ENCODE results near the gene ARHGAP6.

ARHGAP6 gene

GRCh38 chrX:11408109-11408405 is 257.7 kb downstream of the ARHGAP6 start:
- Histone ChIP-seq H3K36me3 (ENCODE audit: insufficient read depth, low read length) (no peaks in the 10 kb centered on the region), H3K9ac (ENCODE audit: insufficient read length) (no peak overlapping the region), H3K4me3 (no peak overlapping the region), H3K27ac (no peak overlapping the region), H3K9me3 (ENCODE audit: low read depth, low read length) (no peaks in the 10 kb centered on the region)
- DNase-seq (ENCODE audit: low read depth, low spot score): no peak
- no peak for TF ChIP-seq FOXP2 (optimal IDR thresholded peaks at IDR 0.05; ENCODE audit: control extremely low read depth, extremely low read length, insufficient read depth)
- TF ChIP-seq EZH2 (IDR thresholded peaks at IDR 0.05): no peak
- TF ChIP-seq POLR2AphosphoS5 (IDR thresholded peaks at IDR 0.05; ENCODE audit: borderline replicate concordance, low read depth, low read length): no peak

GRCh38 chrX:11407331-11408108 is 258.2 kb downstream of the ARHGAP6 start:
- Histone ChIP-seq H3K9ac (ENCODE audit: insufficient read length) (no peak overlapping the region), H3K4me3 (no peak overlapping the region), H3K9me3 (ENCODE audit: low read depth, low read length) (no peaks in the 10 kb centered on the region), H3K27ac (no peak overlapping the region), H3K36me3 (ENCODE audit: insufficient read depth, low read length) (no peaks in the 10 kb centered on the region)
- DNase-seq (ENCODE audit: low read depth, low spot score): no peak
- TF ChIP-seq FOXP2 (optimal IDR thresholded peaks at IDR 0.05; ENCODE audit: control extremely low read depth, extremely low read length, insufficient read depth) (no peak), EZH2 (IDR thresholded peaks at IDR 0.05) (no peak), POLR2AphosphoS5 (IDR thresholded peaks at IDR 0.05; ENCODE audit: borderline replicate concordance, low read depth, low read length) (no peak)

GRCh38 chrX:11406109-11406765 is 259.5 kb downstream of the ARHGAP6 start:
- no peak overlapping the region for H3K9ac ChIP-seq (ENCODE audit: insufficient read length)
- no peaks in the 10 kb centered on the region for H3K36me3 ChIP-seq (ENCODE audit: insufficient read depth, low read length)
- TF ChIP-seq FOXP2 (optimal IDR thresholded peaks at IDR 0.05; ENCODE audit: control extremely low read depth, extremely low read length, insufficient read depth): no peak
- no peak for TF ChIP-seq EZH2 (IDR thresholded peaks at IDR 0.05)
- TF ChIP-seq POLR2AphosphoS5 (IDR thresholded peaks at IDR 0.05; ENCODE audit: borderline replicate concordance, low read depth, low read length): no peak
- no peak overlapping the region for H3K4me3 ChIP-seq
- no peak overlapping the region for H3K27ac ChIP-seq
- H3K9me3 ChIP-seq (ENCODE audit: low read depth, low read length): no peaks in the 10 kb centered on the region
- DNase-seq (ENCODE audit: low read depth, low spot score): no peak

GRCh38 chrX:11403631-11404030 is 262.1 kb downstream of the ARHGAP6 start:
- Histone ChIP-seq H3K9ac (ENCODE audit: insufficient read length) (no peak overlapping the region), H3K4me3 (no peak overlapping the region), H3K9me3 (ENCODE audit: low read depth, low read length) (no peaks in the 10 kb centered on the region), H3K36me3 (ENCODE audit: insufficient read depth, low read length) (no peaks in the 10 kb centered on the region), H3K27ac (no peak overlapping the region)
- TF ChIP-seq FOXP2 (optimal IDR thresholded peaks at IDR 0.05; ENCODE audit: control extremely low read depth, extremely low read length, insufficient read depth): no peak
- TF ChIP-seq POLR2AphosphoS5 (IDR thresholded peaks at IDR 0.05; ENCODE audit: borderline replicate concordance, low read depth, low read length): no peak
- TF ChIP-seq EZH2 (IDR thresholded peaks at IDR 0.05): no peak
- DNase-seq (ENCODE audit: low read depth, low spot score): no peak

- Histone ChIP-seq H3K9me3 (ENCODE audit: low read depth, low read length) (no peaks in the 10 kb centered on the region), H3K9ac (ENCODE audit: insufficient read length) (no peak overlapping the region), H3K36me3 (ENCODE audit: insufficient read depth, low read length) (no peaks in the 10 kb centered on the region), H3K4me3 (no peak overlapping the region), H3K27ac (no peak overlapping the region)
- TF ChIP-seq FOXP2 (optimal IDR thresholded peaks at IDR 0.05; ENCODE audit: control extremely low read depth, extremely low read length, insufficient read depth) (no peak), EZH2 (IDR thresholded peaks at IDR 0.05) (no peak)
- DNase-seq (ENCODE audit: low read depth, low spot score): no peak
Observed at GRCh38 chrX:11401966-11402365, 263.8 kb downstream of the ARHGAP6 start.

- no peaks in the 10 kb centered on the region for H3K36me3 ChIP-seq (ENCODE audit: insufficient read depth, low read length)
- H3K27ac ChIP-seq: no peak overlapping the region
- no peak overlapping the region for H3K9ac ChIP-seq (ENCODE audit: insufficient read length)
- no peaks in the 10 kb centered on the region for H3K9me3 ChIP-seq (ENCODE audit: low read depth, low read length)
- DNase-seq (ENCODE audit: low read depth, low spot score): no peak
- no peak for TF ChIP-seq EZH2 (IDR thresholded peaks at IDR 0.05)
- no peak for TF ChIP-seq FOXP2 (optimal IDR thresholded peaks at IDR 0.05; ENCODE audit: control extremely low read depth, extremely low read length, insufficient read depth)
- no peak for TF ChIP-seq POLR2AphosphoS5 (IDR thresholded peaks at IDR 0.05; ENCODE audit: borderline replicate concordance, low read depth, low read length)
- no peak overlapping the region for H3K4me3 ChIP-seq
Observed at GRCh38 chrX:11399489-11400094, 266.1 kb downstream of the ARHGAP6 start.

- Histone ChIP-seq H3K9me3 (ENCODE audit: low read depth, low read length) (no peaks in the 10 kb centered on the region), H3K27ac (no peak overlapping the region), H3K4me3 (no peak overlapping the region), H3K36me3 (ENCODE audit: insufficient read depth, low read length) (no peaks in the 10 kb centered on the region), H3K9ac (ENCODE audit: insufficient read length) (no peak overlapping the region)
- TF ChIP-seq FOXP2 (optimal IDR thresholded peaks at IDR 0.05; ENCODE audit: control extremely low read depth, extremely low read length, insufficient read depth): no peak
- TF ChIP-seq POLR2AphosphoS5 (IDR thresholded peaks at IDR 0.05; ENCODE audit: borderline replicate concordance, low read depth, low read length): no peak
- TF ChIP-seq EZH2 (IDR thresholded peaks at IDR 0.05): no peak
- no peak for DNase-seq (ENCODE audit: low read depth, low spot score)
Observed at GRCh38 chrX:11398785-11399184, 266.9 kb downstream of the ARHGAP6 start.

GRCh38 chrX:11398139-11398538 is 267.6 kb downstream of the ARHGAP6 start:
- H3K9me3 ChIP-seq (ENCODE audit: low read depth, low read length): no peaks in the 10 kb centered on the region
- H3K36me3 ChIP-seq (ENCODE audit: insufficient read depth, low read length): no peaks in the 10 kb centered on the region
- no peak overlapping the region for H3K27ac ChIP-seq
- DNase-seq (ENCODE audit: low read depth, low spot score): no peak
- no peak overlapping the region for H3K4me3 ChIP-seq
- no peak overlapping the region for H3K9ac ChIP-seq (ENCODE audit: insufficient read length)
- TF ChIP-seq POLR2AphosphoS5 (IDR thresholded peaks at IDR 0.05; ENCODE audit: borderline replicate concordance, low read depth, low read length): no peak
- TF ChIP-seq FOXP2 (optimal IDR thresholded peaks at IDR 0.05; ENCODE audit: control extremely low read depth, extremely low read length, insufficient read depth): no peak
- no peak for TF ChIP-seq EZH2 (IDR thresholded peaks at IDR 0.05)

Measured in SK-N-MC (cell line).